Neural progenitor cell (in vitro differentiated cells): ENCODE results near the gene SCYL3. TPM values are rescaled to one million over a fixed set of nuclear protein-coding genes. Genes with fewer than 3 reads are reported as not detected.
A peak's percentile ranks its signal among the peaks of the same experiment; 100 is the strongest.

Source experiments
- DNase-seq: peaks from one replicate; pipeline ENCODE4 v3.0.0-alpha.2; 2016; ENCODE audit warnings: low spot score
- H2AFZ ChIP-seq: fragments of 200-600 bp; sonication (generic); replicated peaks from 2 replicates; pipeline ENCODE4 v1.6.1; 2016; ENCODE audit warnings: antibody characterized with exemption
- H3F3A ChIP-seq: fragments of 200-600 bp; sonication (generic); 2 replicates; pipeline ENCODE4 v1.6.1; 2016; ENCODE audit warnings: antibody characterized with exemption, low read depth
- H3K27ac ChIP-seq: fragments of 200-600 bp; sonication (generic); 2 replicates; pipeline ENCODE4 v1.5.1; 2016; ENCODE audit warnings: mild to moderate bottlenecking
- H3K27me3 ChIP-seq: fragments of 200-600 bp; sonication (generic); 2 replicates; pipeline ENCODE4 v1.6.1; 2016; ENCODE audit warnings: mild to moderate bottlenecking, moderate library complexity
- H3K36me3 ChIP-seq: fragments of 200-600 bp; sonication (generic); 2 replicates; pipeline ENCODE4 v1.5.1; 2016
- H3K4me1 ChIP-seq: fragments of 200-600 bp; sonication (generic); 2 replicates; pipeline ENCODE4 v1.6.1; 2016; ENCODE audit warnings: mixed run types
- H3K4me2 ChIP-seq: fragments of 200-600 bp; sonication (generic); 2 replicates; pipeline ENCODE4 v1.6.1; 2016
- H3K4me3 ChIP-seq: fragments of 200-600 bp; sonication (generic); 2 replicates; pipeline ENCODE4 v1.5.1; 2016
- H3K79me2 ChIP-seq: fragments of 200-600 bp; sonication (generic); 2 replicates; pipeline ENCODE4 v1.6.1; 2016; ENCODE audit warnings: low read depth
- H3K9ac ChIP-seq: fragments of 200-600 bp; sonication (generic); 2 replicates; pipeline ENCODE4 v1.6.1; 2016
- H3K9me3 ChIP-seq: fragments of 200-600 bp; sonication (generic); 2 replicates; pipeline ENCODE4 v1.5.1; 2016; ENCODE audit warnings: low read depth
- H4K20me1 ChIP-seq: fragments of 200-600 bp; sonication (generic); 2 replicates; pipeline ENCODE4 v1.6.1; 2016; ENCODE audit warnings: low read depth
- H3K27ac Mint-ChIP-seq: 3 replicates; pipeline ENCODE4 v1.8.0; 2021; ENCODE audit warnings: mixed read lengths
- H3K27me3 Mint-ChIP-seq: 2 replicates; pipeline ENCODE4 v1.8.0; 2022; ENCODE audit warnings: low read depth, mild to moderate bottlenecking, inconsistent platforms, moderate library complexity, mixed read lengths; ENCODE audit not compliant: insufficient read depth
- H3K36me3 Mint-ChIP-seq: 3 replicates; pipeline ENCODE4 v1.8.0; 2021; ENCODE audit warnings: mixed read lengths
- H3K4me1 Mint-ChIP-seq: 3 replicates; pipeline ENCODE4 v1.8.0; 2021; ENCODE audit warnings: mixed read lengths
- H3K4me3 Mint-ChIP-seq: 3 replicates; pipeline ENCODE4 v1.8.0; 2021; ENCODE audit warnings: mild to moderate bottlenecking, moderate library complexity, mixed read lengths
- H3K9me3 Mint-ChIP-seq: 3 replicates; pipeline ENCODE4 v1.8.0; 2020; ENCODE audit warnings: mixed read lengths
- CTCF ChIP-seq: fragments of 200-600 bp; sonication (generic); IDR thresholded peaks from 2 replicates; pipeline ENCODE4 v1.5.1; 2017; ENCODE audit warnings: antibody characterized with exemption, mild to moderate bottlenecking
- EZH2 ChIP-seq: fragments of 200-600 bp; sonication (generic); IDR thresholded peaks from 2 replicates; pipeline ENCODE4 v1.6.1; 2017; ENCODE audit warnings: antibody characterized with exemption, mild to moderate bottlenecking, moderate library complexity
- EZH2phosphoT487 ChIP-seq: fragments of 200-600 bp; sonication (generic); IDR thresholded peaks from 2 replicates; pipeline ENCODE4 v1.6.1; 2017; ENCODE audit warnings: antibody characterized with exemption
- total RNA-seq: library from RNA; depleted of rRNA; stranded (reverse); fragments of >200 nt; gene quantifications from 2 replicates; pipeline ENCODE4 v1.2.3, GENCODE V29; 2015; ENCODE audit warnings: low replicate concordance

SCYL3 gene
- total RNA-seq, 1 donor from 2014 or later: 12.8 TPM

GRCh38 chr1:169900571-169900970, 6.9 kb upstream of the SCYL3 start:
- H3F3A ChIP-seq: no peaks in the 10 kb centered on the region
- no peaks in the 10 kb centered on the region for H3K36me3 ChIP-seq
- H3K27me3 ChIP-seq: no peaks in the 10 kb centered on the region
- H3K4me3 Mint-ChIP-seq: no peak overlapping the region
- no peak overlapping the region for H3K27ac Mint-ChIP-seq
- no peak overlapping the region for H3K27ac ChIP-seq
- no peak for TF ChIP-seq EZH2
- no peak for TF ChIP-seq EZH2phosphoT487
- no peak for TF ChIP-seq CTCF
- peaks cover 2% of the 10 kb centered on the region for H3K27me3 Mint-ChIP-seq
- H4K20me1 ChIP-seq: no peaks in the 10 kb centered on the region
- H3K4me3 ChIP-seq: no peak overlapping the region
- H2AFZ ChIP-seq: no peak overlapping the region
- H3K4me1 Mint-ChIP-seq: no peaks in the 10 kb centered on the region
- no peak overlapping the region for H3K9ac ChIP-seq
- no peak for DNase-seq
- peaks cover 2% of the 10 kb centered on the region for H3K9me3 Mint-ChIP-seq
- no peaks in the 10 kb centered on the region for H3K9me3 ChIP-seq
- H3K4me2 ChIP-seq: no peak overlapping the region
- no peaks in the 10 kb centered on the region for H3K4me1 ChIP-seq
- H3K79me2 ChIP-seq: no peaks in the 10 kb centered on the region
- H3K36me3 Mint-ChIP-seq: no peaks in the 10 kb centered on the region

GRCh38 chr1:169899519-169900217, 6.0 kb upstream of the SCYL3 start:
- H3K27me3 Mint-ChIP-seq: peaks cover 2% of the 10 kb centered on the region
- no peak overlapping the region for H2AFZ ChIP-seq
- H4K20me1 ChIP-seq: no peaks in the 10 kb centered on the region
- no peak overlapping the region for H3K9ac ChIP-seq
- H3F3A ChIP-seq: no peaks in the 10 kb centered on the region
- H3K4me3 ChIP-seq: no peak overlapping the region
- no peaks in the 10 kb centered on the region for H3K4me1 ChIP-seq
- H3K4me1 Mint-ChIP-seq: no peaks in the 10 kb centered on the region
- H3K36me3 Mint-ChIP-seq: no peaks in the 10 kb centered on the region
- no peak overlapping the region for H3K27ac Mint-ChIP-seq
- H3K9me3 Mint-ChIP-seq: peaks cover 2% of the 10 kb centered on the region
- no peaks in the 10 kb centered on the region for H3K36me3 ChIP-seq
- TF ChIP-seq CTCF: no peak
- TF ChIP-seq EZH2: no peak
- TF ChIP-seq EZH2phosphoT487: no peak
- H3K27me3 ChIP-seq: no peaks in the 10 kb centered on the region
- no peak overlapping the region for H3K4me2 ChIP-seq
- no peak for DNase-seq
- H3K9me3 ChIP-seq: no peaks in the 10 kb centered on the region
- H3K79me2 ChIP-seq: no peaks in the 10 kb centered on the region
- H3K27ac ChIP-seq: no peak overlapping the region
- H3K4me3 Mint-ChIP-seq: no peak overlapping the region

- H3K9me3 ChIP-seq: no peaks in the 10 kb centered on the region
- H3K36me3 ChIP-seq: no peaks in the 10 kb centered on the region
- Mint-ChIP-seq H3K27me3 (peaks cover 4% of the 10 kb centered on the region), H3K4me3 (no peak overlapping the region), H3K9me3 (no peaks in the 10 kb centered on the region), H3K36me3 (no peaks in the 10 kb centered on the region), H3K4me1 (peaks cover 16% of the 10 kb centered on the region), H3K27ac (no peak overlapping the region)
- H3K9ac ChIP-seq: no peak overlapping the region
- H3K27ac ChIP-seq: no peak overlapping the region
- no peaks in the 10 kb centered on the region for H3K27me3 ChIP-seq
- H2AFZ ChIP-seq: peak overlapping the region; percentile 55
- peaks cover 15% of the 10 kb centered on the region for H4K20me1 ChIP-seq
- TF ChIP-seq EZH2: no peak
- TF ChIP-seq CTCF: no peak
- TF ChIP-seq EZH2phosphoT487: no peak
- no peak overlapping the region for H3K4me2 ChIP-seq
- H3K4me3 ChIP-seq: no peak overlapping the region
- no peak for DNase-seq
- H3K4me1 ChIP-seq: peaks cover 12% of the 10 kb centered on the region
- no peaks in the 10 kb centered on the region for H3F3A ChIP-seq
- peaks cover 23% of the 10 kb centered on the region for H3K79me2 ChIP-seq
These were observed 2.3 kb upstream of the SCYL3 start for GRCh38 chr1:169896013-169896412.
